Right lung (tissue), 5 donors: Measurements from ENCODE around the gene KCTD19. TPM values are rescaled to one million over a fixed set of nuclear protein-coding genes. Genes with fewer than 3 reads are reported as not detected.

Experiments used
- DNase-seq, 2 donors: peaks; one replicate each; pipeline ENCODE4 v3.0.0-alpha.2; 2013
- polyA plus RNA-seq, 5 donors: library from polyadenylated mRNA; unstranded; fragments of 120-200 nt; gene quantifications; one replicate each; pipeline versions ENCODE4 v1.2.1 to v1.2.3, GENCODE V29; 2013; ENCODE audit warnings: inconsistent platforms in 1 of 5, low replicate concordance in 1 of 5; ENCODE audit not compliant: insufficient read length in 5 of 5, insufficient read depth in 1 of 5

The KCTD19 gene
- polyA plus RNA-seq, 5 donors: 6.5 to 10.3 (median 8.5) TPM

DNA sequence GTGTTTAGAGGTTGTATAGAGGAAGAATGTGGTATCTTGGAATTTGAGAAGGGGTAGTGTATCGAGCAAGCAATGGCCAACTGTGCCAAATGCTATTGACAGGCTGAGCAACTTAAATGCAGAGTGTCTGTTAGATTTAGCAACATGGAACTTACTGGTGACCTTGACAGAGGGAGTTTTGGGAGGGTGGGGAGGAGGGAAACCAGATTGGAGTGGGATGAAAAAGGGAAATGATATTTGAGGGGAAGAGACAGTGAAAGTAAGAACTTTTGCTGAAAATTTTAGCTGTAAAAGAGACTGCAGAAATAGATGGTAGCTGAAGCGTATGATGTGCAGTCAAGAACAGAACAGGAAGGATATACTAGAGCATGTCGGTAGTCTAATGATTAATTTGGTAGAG lies 1.2 kb upstream of the KCTD19 start:
- DNase-seq: no peak

DNA sequence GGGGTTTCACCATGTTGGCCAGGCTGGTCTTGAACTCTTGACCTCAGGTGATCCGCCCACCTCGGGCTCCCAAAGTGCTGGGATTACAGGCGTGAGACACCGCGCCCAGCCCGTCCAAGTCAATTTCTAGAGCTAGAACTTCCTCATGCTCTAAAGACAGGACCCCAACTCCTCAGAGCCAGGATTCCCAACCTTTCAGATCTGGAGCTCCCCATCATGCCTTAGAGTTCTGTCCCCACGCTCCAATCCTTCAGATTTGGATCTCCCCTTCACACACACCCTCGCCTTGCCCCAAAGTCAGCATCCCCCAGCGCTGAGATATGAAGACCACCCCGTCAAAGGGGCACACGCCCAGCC lies 448 bp downstream of the KCTD19 start:
- no peak for DNase-seq

DNA sequence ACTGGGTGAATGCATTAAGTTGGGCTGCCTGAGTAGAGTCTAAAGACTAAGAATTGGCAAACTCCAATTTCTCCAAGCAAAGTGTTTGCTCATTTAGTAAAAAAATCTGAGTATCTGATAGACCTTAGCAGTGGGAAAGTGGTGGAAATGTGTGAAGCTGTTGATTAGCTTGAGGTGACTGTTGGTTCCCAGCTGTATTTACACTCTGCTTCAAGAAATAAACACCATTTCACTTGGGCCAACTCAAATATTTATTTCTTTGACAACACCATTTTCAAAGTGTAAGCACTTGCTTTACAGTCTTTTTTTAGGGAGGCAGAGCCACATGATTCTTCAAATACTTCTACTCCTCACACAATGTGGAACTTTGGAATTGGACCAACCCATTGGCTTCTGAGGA lies 8.7 kb downstream of the KCTD19 start:
- DNase-seq: no peak

DNA sequence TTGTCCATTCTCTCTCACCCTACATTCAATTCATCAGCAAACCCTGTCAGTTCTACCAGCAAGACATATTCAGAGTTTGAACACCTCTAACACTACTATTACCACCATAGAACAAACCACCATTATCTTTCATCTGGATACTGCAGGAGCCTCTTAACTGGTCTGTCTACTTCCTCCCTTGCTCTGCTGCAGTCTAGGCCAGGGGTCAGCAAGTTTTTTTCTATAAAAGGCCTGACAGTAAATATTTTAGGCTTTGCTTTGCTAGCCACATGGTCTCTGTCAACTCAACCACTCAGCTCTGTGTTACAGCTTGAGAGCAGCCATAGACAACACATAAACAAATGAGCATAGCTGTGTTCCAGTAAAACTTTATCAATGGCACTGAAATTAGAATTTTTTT lies 13.8 kb downstream of the KCTD19 start:
- no peak for DNase-seq

DNA sequence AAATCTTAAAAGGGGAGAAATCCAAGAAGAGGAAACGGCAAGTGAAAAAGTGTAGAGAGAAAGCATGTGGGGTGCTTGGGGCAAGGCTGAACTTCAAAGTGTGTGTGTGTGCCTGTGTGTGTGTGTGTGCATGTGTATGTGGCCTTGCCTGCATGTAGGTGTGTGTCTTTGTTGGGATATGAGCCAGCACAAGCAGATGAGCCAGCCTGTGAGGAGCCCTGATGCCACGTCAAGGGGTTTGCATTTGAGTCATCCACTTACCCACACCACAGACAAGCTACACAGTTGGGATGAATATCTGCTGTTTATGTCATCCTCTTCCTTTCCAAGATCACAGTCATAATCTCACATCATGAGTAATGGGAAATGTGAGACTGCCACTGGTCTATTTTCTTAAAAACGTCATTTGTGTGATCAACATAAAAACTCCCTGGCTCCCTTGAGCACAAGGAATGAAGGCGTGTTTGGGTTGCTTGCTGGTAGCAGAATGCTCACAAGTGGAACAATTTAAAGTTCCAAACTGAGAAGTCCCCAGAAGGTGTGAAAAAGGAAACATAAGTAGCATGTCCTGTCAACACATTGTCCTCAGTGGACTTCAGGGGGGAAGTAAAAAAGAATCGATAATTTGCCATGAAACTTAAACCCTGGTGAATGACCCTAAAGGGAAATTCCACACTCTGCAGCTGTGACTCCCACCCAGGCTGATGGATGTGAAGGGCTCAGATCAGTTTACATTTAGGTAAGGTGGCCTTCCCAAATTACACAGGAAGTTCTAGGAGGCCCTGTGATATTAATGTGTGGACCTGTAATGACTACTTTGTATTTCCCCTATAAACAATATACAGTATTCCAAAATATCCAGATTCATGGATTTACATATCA lies 14.7 kb downstream of the KCTD19 start:
- DNase-seq: no peak

DNA sequence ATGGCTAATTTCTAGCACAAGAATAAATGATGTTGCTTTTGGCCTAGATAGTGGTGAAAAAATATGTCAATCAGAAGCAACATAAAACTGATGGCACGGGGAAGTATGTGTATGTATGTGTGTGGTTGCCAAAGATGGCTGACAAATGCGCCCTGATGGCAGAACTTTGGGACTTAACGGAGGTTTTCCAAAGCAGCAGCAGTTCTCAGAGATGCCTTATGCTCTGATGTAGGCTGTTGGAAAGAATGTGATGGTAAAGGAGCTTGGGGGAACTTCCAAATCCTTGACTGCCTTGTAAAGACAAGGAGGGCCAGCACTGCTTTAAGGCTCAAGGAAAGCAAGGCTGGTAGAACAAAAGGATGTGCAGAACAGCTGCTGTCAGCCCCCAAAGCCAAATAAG lies 16.0 kb downstream of the KCTD19 start:
- DNase-seq: no peak

DNA sequence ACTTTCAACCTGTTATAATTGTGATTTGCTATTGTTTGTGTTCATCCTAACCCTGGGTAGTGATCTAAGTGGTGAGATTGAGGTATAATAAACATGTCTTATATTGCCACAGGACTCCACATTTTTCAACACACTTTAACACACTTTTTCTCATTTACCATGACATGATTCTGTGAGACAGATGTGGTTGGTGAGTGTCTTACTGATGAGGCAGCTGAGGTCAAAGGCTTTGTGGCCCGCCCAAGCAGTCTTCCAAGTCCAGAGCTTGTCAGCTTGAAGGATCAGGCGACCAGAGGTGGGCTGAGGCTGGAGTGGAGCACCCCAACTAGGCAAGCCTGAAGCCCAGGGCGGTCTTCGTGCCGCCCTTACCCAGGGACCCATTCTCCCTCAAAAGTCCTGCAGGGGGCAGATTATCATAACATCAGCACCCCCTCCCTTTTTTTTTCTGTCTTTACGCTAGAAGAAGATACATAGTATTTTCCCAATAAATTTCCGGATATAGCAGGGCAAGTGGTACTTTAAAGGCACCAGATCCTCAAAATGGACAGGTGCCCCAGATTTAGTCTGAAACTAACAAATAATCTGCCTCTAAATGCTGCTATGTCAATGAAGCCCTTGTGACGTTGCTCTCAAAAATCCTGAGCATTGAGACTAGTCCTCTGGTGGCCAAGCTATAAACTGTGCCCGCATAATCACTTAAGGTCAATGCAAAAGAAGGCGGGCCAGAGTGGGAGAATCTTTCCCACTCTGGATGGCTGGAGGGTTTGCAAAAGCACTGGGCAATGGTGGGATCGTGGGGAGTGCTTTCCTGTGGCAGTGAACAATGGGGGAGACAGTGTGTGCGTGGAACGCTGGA lies 21.1 kb downstream of the KCTD19 start:
- no peak for DNase-seq

DNA sequence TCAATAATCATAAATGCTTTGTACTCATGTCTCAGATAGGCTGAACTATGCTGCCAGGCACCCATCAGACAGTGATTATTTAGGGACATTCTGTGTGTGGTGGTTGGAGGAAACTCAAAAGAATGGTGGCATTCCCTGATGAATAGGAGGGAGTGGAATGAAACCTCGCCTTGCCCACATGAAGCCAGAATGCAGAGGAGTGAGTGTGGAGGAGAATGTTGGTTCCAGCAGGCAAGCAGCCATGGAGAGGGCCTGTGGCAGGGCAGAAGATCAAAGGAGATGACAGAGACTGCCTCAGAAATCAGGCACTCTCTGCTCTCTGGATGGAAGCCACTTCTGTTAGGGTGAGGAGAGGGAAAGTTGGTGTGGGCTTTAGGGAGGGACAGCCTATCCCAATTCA lies 22.5 kb downstream of the KCTD19 start:
- DNase-seq: no peak

DNA sequence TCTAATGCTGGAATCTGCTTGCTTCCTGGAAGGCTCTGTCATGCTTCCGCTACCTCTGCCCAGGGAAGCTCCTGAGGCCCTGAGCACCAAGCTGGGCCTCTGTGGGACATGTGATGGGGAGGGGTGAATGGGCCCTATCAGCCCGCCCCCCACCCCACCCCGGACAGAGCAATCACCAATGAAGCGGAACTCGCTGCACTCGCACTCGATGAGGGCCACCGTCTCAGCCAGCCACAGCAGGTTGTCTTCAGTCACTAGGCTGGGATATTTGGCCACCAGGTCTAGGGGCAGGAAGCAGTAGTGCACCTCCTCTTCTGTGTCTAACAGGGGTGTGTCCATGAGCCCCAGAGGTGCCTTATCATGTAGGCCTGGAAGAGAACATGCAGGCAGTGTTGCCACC lies 23.6 kb downstream of the KCTD19 start:
- no peak for DNase-seq

DNA sequence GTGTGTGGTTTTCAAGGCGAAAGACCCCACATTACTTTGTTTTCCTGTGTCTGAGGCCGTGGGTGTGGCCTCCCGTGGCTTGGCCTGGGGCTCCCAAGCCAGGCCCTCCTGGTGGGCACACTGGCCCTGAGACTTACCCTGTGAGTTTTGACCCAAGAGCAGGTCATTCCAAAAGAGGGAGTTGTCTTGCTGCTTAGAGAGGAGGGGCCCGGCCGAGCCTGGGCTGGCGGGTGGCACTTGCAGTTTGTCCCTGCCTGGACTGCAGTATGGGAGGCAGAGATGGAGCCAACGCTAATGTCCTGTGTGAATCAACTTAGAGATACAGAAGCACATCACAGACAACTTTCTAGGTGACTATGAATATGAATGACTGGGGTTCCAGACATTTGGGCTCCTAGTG lies 24.5 kb downstream of the KCTD19 start:
- no peak for DNase-seq

DNA sequence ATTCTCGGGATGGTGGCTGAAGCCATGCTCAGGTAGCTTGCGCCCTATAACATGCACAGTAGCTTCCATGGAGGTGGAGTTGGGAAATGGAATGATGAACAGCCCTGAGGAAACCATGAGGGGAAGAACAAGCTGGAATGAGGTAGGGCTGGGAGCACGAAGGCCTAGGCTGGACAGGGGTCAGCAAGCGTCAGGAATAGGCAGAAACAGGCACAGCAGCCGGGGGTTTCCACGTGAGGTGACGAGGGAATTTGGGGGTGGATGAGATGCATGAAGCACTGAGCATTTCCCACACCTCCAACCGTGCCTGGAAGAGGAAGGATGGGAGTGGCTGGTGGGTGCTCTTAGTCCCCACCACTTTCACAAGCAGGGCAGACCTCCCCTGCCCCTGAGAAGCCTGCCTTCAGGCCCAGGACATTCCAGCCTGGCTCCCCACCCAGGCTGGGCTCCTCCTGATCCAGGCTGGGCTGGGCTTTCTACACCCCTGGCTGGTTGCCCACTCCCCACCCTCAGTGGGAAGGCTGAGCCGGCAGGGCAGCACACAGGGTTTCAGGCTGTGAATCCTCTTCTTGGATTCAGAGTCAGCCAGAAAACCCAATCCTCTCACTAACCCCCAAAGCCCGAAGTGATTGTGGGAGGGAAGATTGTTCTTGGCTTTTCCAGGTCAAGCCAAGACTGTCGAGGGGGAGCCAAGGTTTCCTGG lies 25.3 kb downstream of the KCTD19 start:
- no peak for DNase-seq

DNA sequence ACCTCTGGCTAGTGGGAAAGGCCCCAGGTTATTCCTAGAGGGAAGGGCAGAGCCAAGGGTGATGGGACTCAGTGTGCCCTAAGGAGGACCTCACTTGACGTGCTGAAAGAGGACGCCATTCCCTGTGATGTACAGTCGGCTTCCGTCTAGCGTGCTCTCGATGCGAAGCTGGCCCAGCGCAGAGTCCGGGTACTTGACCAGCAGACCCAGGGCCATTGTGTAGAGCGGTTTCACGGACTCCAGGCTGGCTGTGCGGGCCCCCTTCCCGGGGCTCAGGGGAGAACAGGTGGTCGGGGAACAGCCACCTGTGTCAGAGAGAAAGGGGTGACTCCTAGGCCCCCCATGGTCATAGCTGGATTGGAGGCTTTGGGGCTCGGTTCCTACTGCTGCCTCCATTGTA lies 27.3 kb downstream of the KCTD19 start:
- DNase-seq: no peak

DNA sequence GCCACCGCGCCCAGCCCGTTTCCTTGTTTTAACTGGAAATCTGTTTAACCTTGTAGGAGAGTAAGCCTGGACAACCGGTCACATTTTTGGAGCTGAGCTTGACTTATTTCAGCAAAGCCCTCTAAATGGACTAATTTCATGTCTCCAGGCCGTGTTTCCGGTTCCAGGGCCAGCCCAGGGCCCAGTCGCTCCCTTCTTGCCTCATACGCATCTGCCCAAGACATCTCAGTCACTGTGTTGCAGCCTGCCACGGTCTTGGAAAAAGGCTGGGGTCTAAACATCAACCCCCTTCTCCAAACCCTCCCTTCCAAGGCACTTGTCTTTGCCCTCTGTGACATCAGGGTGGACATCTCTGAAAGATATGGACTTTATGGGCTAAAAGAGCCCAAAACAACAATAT lies 28.3 kb downstream of the KCTD19 start:
- DNase-seq: no peak

DNA sequence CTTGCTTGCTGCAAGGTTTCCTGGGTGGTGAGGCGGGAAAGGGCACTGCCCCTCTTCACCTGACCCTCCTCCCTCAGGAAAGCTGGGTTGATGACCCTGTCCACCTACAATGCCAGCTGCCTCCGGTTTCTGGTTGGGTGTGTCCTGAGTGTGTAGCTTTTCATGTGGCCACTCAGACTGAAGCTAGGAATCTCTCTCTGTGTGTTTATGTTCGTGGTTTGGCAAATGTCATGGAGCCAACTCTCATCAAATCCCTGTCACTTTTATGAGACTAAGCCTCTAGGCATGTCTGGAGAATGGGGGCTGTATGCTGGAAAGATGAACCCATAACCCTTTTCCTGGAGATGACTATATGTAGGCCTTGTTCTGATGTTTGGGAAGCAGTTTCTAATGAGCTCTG lies 30.1 kb downstream of the KCTD19 start:
- DNase-seq: no peak

DNA sequence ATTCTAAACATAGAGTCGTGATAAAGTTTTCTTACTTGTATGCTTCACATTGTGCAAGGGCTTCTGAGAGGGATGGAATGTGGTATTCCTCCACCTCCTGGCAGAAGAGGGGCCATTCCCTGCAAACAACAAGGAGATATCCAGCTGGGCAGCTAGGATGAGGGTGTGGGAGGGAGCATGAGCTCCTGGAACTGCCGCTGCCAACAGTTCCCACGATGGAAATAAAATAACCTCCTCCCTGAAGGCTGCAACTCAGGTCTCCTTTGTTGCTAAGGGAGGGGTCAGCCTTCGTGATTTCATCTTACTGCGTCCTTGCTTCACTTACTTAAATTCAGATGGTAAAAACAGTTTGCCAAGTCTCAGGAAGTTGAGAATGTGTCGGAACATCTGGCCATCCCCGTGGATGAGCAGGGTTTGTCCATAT lies 31.6 kb downstream of the KCTD19 start:
- DNase-seq: no peak

DNA sequence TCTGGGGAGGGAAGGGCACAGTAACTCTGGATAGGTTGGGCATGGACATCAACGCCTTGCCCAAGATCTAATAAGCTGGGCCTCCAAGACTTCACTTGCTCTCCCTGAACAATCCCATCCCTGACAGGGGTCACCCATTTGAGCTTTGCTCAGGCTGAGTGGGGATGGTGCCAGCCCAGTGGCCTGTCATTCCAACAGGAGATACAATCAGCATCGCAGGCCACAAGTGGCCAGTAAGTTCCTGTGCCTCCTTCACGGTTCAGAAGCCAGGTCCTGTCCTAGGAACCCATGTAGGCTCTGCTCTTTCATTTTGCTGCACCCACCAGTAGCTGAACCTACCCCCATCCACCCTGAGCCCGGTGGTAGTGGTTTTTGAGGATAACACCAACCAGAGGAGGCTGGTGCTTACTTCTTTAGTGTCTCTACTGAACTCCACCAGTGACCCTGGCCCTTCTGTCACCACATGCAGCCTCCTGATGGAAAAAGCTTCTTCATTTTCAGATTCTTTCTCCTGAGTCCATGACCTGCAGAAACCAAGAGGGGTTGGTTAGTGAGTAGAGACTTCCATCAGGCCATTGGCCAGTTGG lies 32.3 kb downstream of the KCTD19 start:
- DNase-seq: no peak

DNA sequence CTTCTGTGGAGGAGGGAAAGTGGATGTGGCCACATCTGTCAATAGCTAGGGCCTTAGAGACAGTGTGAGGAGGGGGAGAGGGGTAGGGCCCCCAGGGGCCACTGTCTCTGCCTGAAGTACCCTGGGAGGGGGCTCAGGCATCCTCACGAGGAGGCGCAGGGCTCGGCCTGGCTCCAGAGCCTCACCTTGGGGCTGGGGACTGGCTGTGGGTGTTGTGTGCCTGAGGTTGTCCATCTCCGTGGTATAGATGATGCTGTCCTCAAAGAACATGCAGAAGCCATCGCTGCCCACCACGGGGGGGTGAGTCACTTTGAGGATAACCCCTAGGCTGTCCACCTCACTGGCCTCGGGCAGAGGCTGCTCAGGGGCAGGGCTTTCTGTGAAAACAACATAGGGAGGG lies 35.1 kb downstream of the KCTD19 start:
- no peak for DNase-seq

DNA sequence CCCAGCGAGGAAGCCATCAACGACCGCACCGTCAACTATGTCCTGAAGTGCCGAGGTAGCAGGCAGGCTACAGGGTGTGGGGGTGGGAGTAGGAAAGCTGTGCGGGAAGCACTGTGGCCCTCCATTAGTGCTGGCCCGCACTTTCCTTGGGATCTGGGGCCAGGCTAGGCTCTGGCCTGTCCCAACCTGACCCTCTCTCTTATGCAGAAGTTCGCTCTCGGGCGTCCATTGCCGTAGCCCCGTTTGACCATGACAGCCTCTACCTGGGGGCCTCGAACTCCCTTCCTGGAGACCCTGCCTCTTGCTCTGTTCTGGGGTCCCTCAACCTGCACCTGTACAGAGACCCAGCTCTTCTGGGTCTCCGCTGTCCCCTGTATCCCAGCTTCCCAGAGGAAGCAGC lies 38.6 kb downstream of the KCTD19 start:
- DNase-seq: no peak

DNA sequence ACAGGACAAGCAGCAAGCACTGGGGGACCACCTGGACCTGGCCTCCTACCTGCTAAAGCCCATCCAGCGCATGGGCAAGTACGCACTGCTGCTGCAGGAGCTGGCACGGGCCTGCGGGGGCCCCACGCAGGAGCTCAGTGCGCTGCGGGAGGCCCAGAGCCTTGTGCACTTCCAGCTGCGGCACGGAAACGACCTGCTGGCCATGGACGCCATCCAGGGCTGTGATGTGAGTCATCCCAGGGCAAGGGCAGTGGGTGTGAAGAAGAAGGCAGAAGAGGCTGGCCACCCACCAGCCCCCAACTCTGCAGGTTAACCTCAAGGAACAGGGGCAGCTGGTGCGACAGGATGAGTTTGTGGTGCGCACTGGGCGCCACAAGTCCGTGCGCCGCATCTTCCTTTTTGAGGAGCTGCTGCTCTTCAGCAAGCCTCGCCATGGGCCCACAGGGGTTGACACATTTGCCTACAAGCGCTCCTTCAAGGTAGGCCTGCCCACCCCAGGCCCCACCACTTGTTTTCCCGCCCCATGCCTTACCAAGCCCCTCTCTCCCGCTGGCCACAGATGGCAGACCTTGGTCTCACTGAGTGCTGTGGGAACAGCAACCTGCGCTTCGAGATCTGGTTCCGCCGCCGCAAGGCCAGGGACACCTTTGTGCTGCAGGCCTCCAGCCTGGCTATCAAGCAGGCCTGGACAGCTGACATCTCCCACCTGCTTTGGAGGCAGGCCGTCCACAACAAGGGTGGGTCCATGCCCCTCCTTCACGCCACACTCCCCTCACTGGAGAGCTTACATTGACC lies 39.9 kb downstream of the KCTD19 start:
- no peak for DNase-seq

DNA sequence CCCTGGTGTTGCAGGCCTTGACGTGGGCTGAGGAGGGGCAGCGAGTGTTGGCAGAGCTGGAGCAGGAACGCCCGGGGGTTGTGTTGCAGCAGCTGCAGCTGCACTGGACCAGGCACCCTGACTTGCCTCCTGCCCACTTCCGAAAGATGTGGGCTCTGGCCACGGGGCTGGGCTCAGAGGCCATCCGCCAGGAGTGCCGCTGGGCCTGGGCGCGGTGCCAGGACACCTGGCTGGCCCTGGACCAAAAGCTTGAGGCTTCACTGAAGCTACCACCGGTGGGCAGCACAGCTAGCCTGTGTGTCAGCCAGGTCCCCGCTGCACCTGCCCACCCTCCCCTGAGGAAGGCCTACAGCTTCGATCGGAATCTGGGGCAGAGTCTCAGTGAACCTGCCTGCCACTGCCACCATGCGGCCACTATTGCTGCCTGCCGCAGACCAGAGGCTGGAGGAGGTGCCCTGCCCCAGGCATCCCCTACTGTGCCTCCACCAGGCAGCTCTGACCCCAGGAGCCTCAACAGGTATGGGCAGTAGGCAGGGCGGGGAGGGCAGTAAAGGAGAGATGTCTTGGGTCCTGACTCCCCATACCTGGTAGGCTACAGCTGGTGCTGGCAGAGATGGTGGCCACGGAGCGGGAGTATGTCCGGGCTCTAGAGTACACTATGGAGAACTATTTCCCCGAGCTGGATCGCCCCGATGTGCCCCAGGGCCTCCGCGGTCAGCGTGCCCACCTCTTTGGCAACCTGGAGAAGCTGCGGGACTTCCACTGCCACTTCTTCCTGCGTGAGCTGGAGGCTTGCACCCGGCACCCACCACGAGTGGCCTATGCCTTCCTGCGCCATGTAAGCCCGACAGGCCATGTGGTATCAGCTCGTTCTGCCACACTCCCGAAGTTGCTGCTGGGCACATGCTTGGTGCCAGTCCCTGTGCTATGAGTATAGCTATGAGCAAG lies 41.6 kb downstream of the KCTD19 start:
- DNase-seq: no peak
